Kidney (tissue), 14 donors: ENCODE results near the gene UPK2. TPM values are rescaled to one million over a fixed set of nuclear protein-coding genes. Genes with fewer than 3 reads are reported as not detected.

Experiments
- DNase-seq, 5 donors: peaks; one replicate each; pipeline ENCODE4 v3.0.0-alpha.2; 2013 to 2020
- FAIRE-seq: peaks from 2 replicates; lab custom pipeline; 2012; peaks lifted over from hg19 to GRCh38; lab: Jason Lieb, UNC
- H3K27ac ChIP-seq, 2 donors: one replicate each; pipeline ENCODE4 v1.7.0; 2013; ENCODE audit warnings: low read depth in 2 of 2, low read length in 2 of 2, inconsistent platforms in 1 of 2
- H3K27me3 ChIP-seq: one replicate; pipeline ENCODE4 v1.7.1; 2013; ENCODE audit warnings: low read length, inconsistent platforms; ENCODE audit not compliant: control insufficient read depth, insufficient read depth
- H3K36me3 ChIP-seq, 3 donors: one replicate each; pipeline versions ENCODE4 v1.7.0 to v1.7.1; 2013; ENCODE audit warnings: low read length in 3 of 3, control low read depth in 1 of 3, inconsistent platforms in 1 of 3; ENCODE audit not compliant: insufficient read depth in 3 of 3, control insufficient read depth in 2 of 3
- H3K4me1 ChIP-seq, 3 donors: one replicate each; pipeline versions ENCODE4 v1.7.0 to v1.7.1; 2013; ENCODE audit warnings: low read length in 3 of 3, inconsistent platforms in 1 of 3, low read depth in 1 of 3; ENCODE audit not compliant: control insufficient read depth in 2 of 3, insufficient read depth in 2 of 3
- H3K4me3 ChIP-seq, 3 donors: one replicate each; pipeline versions ENCODE4 v1.7.0 to v1.8.1; 2013; ENCODE audit warnings: low read length in 3 of 3, control low read depth in 1 of 3, inconsistent platforms in 1 of 3
- H3K9ac ChIP-seq, 3 donors: one replicate each; pipeline versions ENCODE4 v1.7.0 to v1.7.1; 2013; ENCODE audit warnings: low read length in 3 of 3, control low read depth in 1 of 3, inconsistent platforms in 1 of 3
- H3K9me3 ChIP-seq, 3 donors: one replicate each; pipeline versions ENCODE4 v1.7.0 to v1.7.1; 2013; ENCODE audit warnings: low read length in 3 of 3, control low read depth in 1 of 3, inconsistent platforms in 1 of 3; ENCODE audit not compliant: control insufficient read depth in 2 of 3, insufficient read depth in 1 of 3
- intact Hi-C: fragments of 100-400 bp; cut with DNase I; formaldehyde crosslinking; loops from one replicate; pipeline ENCODE4 v1.11.1; 2022
- microRNA-seq: library from miRNA; unstranded; fragments of <30 nt; microRNA quantifications from one replicate; pipeline ENCODE4 v1.2.0, GENCODE V29; 2020
- polyA plus RNA-seq: library from polyadenylated mRNA; stranded (reverse); fragments of 350-450 nt; fragmentation: Illumina TruSeq; extraction: RNeasy Lipid Tissue Mini Kit (QIAGEN cat#74804); gene quantifications from one replicate; pipeline ENCODE4 v1.2.3, GENCODE V29; 2014; ENCODE audit warnings: low read depth, low replicate concordance; ENCODE audit not compliant: insufficient read depth
- total RNA-seq: library from RNA; stranded (reverse); fragmentation: NEBNext Ultra II Directional; extraction: Animal tissue kit (Norgen Biotek cat#: 25700); gene quantifications from one replicate; pipeline ENCODE4 v1.2.1, GENCODE V29; 2021
- TF ChIP-seq, protein P1 (sequence below): IDR thresholded peaks from 3 replicates; pipeline ENCODE4 v1.5.1; 2012; ENCODE audit warnings: mild to moderate bottlenecking, moderate library complexity, borderline replicate concordance; ENCODE audit not compliant: insufficient read depth; ENCODE audit errors: extremely low read depth
- donor health status: control.
- donor health status: control.
- donor health status: control.
- donor health status: control.
- donor health status: control.
- donor health status: DM: yes; HTN: yes; CAD: no.
- donor health status: Normal renal cell carcinoma (clear cell type).

Gene UPK2
- total and polyA plus RNA-seq, 2 donors from 2014 or later = not detected

DNA sequence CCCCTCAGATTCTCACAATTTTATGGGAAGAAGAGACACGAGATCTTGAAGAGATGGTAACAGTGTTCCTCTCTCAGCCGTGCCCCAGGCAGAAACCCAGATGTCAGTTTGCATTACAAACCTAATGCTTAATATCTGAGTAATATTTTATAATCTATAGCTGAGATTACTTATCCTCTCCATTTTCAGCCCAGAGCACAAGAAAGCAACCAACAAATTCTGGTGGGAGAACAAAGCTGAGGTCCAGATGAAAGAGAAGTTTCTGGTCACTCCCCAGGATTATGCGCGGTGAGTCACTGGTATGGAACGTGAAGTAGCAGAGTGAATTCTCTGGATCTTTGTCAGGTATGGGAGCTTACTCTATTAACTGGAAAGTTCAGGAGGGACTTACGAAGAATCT, 42.7 kb downstream of the UPK2 start:
- Histone ChIP-seq H3K4me3 (peak overlapping the region; percentile 66 to 88 (median 87)), H3K36me3 (peaks cover 2 to 7% (median 3%) of the 10 kb centered on the region in 3 donors), H3K27ac (peak overlapping the region in 1 of 2 donors; percentile 85), H3K4me1 (peaks cover 0 to 17% (median 0%) of the 10 kb centered on the region in 3 donors), H3K27me3 (no peaks in the 10 kb centered on the region), H3K9me3 (no peaks in the 10 kb centered on the region), H3K9ac (peak overlapping the region in 1 of 3 donors; percentile 68)
- peak in 1 of 5 donors; percentile 16 for DNase-seq
- intact Hi-C loops = no loop called here
- TF ChIP-seq, protein P1, sequence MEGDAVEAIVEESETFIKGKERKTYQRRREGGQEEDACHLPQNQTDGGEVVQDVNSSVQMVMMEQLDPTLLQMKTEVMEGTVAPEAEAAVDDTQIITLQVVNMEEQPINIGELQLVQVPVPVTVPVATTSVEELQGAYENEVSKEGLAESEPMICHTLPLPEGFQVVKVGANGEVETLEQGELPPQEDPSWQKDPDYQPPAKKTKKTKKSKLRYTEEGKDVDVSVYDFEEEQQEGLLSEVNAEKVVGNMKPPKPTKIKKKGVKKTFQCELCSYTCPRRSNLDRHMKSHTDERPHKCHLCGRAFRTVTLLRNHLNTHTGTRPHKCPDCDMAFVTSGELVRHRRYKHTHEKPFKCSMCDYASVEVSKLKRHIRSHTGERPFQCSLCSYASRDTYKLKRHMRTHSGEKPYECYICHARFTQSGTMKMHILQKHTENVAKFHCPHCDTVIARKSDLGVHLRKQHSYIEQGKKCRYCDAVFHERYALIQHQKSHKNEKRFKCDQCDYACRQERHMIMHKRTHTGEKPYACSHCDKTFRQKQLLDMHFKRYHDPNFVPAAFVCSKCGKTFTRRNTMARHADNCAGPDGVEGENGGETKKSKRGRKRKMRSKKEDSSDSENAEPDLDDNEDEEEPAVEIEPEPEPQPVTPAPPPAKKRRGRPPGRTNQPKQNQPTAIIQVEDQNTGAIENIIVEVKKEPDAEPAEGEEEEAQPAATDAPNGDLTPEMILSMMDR = no peak
- FAIRE-seq = no peak

DNA sequence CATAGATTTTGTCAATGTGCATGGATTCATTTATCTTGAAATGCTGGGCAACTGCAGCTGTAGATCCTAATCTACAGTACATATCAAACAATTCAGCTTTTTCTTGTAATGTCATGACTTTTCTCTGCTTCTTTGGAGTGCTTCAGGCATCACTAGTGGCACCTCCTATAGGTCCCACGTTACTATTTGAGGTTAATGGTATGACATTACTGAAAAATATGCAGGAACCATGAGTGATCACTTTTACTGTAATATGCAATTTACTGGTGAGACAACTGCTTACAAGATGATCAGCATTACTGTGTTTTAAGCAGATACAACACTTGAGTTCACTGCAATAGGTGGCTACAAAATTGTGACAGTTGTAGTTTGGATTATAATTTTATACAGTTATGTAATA, 44.8 kb downstream of the UPK2 start:
- Histone ChIP-seq H3K9me3 (no peaks in the 10 kb centered on the region), H3K4me1 (peaks cover 0 to 17% (median 0%) of the 10 kb centered on the region in 3 donors), H3K4me3 (no peak overlapping the region), H3K9ac (no peak overlapping the region), H3K36me3 (peaks cover 2 to 7% (median 3%) of the 10 kb centered on the region in 3 donors), H3K27ac (no peak overlapping the region), H3K27me3 (no peaks in the 10 kb centered on the region)
- intact Hi-C loops = no loop called here
- no peak for FAIRE-seq
- no peak for DNase-seq
- TF ChIP-seq, protein P1 = no peak

DNA sequence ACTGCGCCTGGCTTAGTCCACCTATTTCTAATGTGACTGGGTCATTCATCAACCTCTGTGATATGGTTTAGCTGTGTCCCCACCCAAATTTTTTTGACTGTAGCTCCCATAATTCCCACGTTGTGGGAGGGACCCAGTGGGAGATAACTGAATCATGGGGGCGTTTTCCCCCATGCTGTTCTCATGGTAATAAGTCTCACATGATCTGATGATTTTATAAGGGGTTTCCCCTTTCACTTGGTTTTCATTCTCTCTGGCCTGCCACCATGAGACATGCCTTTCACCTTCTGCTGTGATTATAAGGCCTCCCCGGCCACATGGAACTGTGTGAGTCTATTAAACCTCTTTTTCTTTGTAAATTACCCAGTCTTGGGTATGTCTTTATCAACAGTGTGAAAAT, 50.6 kb downstream of the UPK2 start:
- Histone ChIP-seq H3K9ac (no peak overlapping the region), H3K27me3 (no peaks in the 10 kb centered on the region), H3K27ac (no peak overlapping the region), H3K9me3 (no peaks in the 10 kb centered on the region), H3K4me1 (no peaks in the 10 kb centered on the region), H3K36me3 (peaks cover 0 to 11% (median 1%) of the 10 kb centered on the region in 3 donors), H3K4me3 (no peak overlapping the region)
- FAIRE-seq = no peak
- intact Hi-C loops = no loop called here
- TF ChIP-seq, protein P1 = no peak
- no peak for DNase-seq

Small RNA genes lying within 50 kb of the gene (microRNA-seq; reads per million reads assigned to microRNA genes)
- not detected for gene MIR4492

Other genes starting within 250 kb of the UPK2 start
- gene DDX6, start 165.1 kb upstream of the UPK2 start, total RNA-seq = 121 TPM
- gene DDX6, start 165.1 kb upstream of the UPK2 start, polyA plus RNA-seq = 22.5 TPM
- gene CXCR5, start 72.4 kb upstream of the UPK2 start, total RNA-seq = 1.1 TPM
- not detected for gene CXCR5, start 72.4 kb upstream of the UPK2 start, polyA plus RNA-seq
- 57.5 TPM for gene BCL9L, start 30.4 kb upstream of the UPK2 start, total RNA-seq
- gene BCL9L, start 30.4 kb upstream of the UPK2 start, polyA plus RNA-seq = 5.0 TPM
- not detected for gene FOXR1, start 15.5 kb downstream of the UPK2 start, total RNA-seq
- gene FOXR1, start 15.5 kb downstream of the UPK2 start, polyA plus RNA-seq = not detected
- 45.0 TPM for gene CENATAC, start 41.8 kb downstream of the UPK2 start, total RNA-seq
- gene CENATAC, start 41.8 kb downstream of the UPK2 start, polyA plus RNA-seq = 19.8 TPM
- 852 TPM for gene RPS25, start 62.0 kb downstream of the UPK2 start, total RNA-seq
- gene RPS25, start 62.0 kb downstream of the UPK2 start, polyA plus RNA-seq = 1,047 TPM
- gene TRAPPC4, start 62.5 kb downstream of the UPK2 start, total RNA-seq = 82.6 TPM
- gene TRAPPC4, start 62.5 kb downstream of the UPK2 start, polyA plus RNA-seq = 136 TPM
- gene SLC37A4, start 74.6 kb downstream of the UPK2 start, total RNA-seq = 49.5 TPM
- gene SLC37A4, start 74.6 kb downstream of the UPK2 start, polyA plus RNA-seq = 115 TPM
- gene HYOU1, start 100.9 kb downstream of the UPK2 start, total RNA-seq = 187 TPM
- 69.0 TPM for gene HYOU1, start 100.9 kb downstream of the UPK2 start, polyA plus RNA-seq
- 40.8 TPM for gene VPS11, start 111.5 kb downstream of the UPK2 start, total RNA-seq
- 40.0 TPM for gene VPS11, start 111.5 kb downstream of the UPK2 start, polyA plus RNA-seq
- 16.7 TPM for gene HMBS, start 128.6 kb downstream of the UPK2 start, total RNA-seq
- 32.3 TPM for gene HMBS, start 128.6 kb downstream of the UPK2 start, polyA plus RNA-seq
- gene DPAGT1, start 145.6 kb downstream of the UPK2 start, total RNA-seq = 34.8 TPM
- 41.0 TPM for gene DPAGT1, start 145.6 kb downstream of the UPK2 start, polyA plus RNA-seq
- 16.0 TPM for gene C2CD2L, start 151.0 kb downstream of the UPK2 start, total RNA-seq
- gene C2CD2L, start 151.0 kb downstream of the UPK2 start, polyA plus RNA-seq = 17.7 TPM
- 29.1 TPM for gene HINFP, start 165.3 kb downstream of the UPK2 start, total RNA-seq
- gene HINFP, start 165.3 kb downstream of the UPK2 start, polyA plus RNA-seq = 14.5 TPM
- gene ABCG4, start 192.8 kb downstream of the UPK2 start, total RNA-seq = 0.25 TPM
- 0.52 TPM for gene ABCG4, start 192.8 kb downstream of the UPK2 start, polyA plus RNA-seq
- gene NLRX1, start 212.4 kb downstream of the UPK2 start, total RNA-seq = 21.2 TPM
- gene NLRX1, start 212.4 kb downstream of the UPK2 start, polyA plus RNA-seq = 11.9 TPM
- 3.5 TPM for gene NHERF4, start 229.2 kb downstream of the UPK2 start, total RNA-seq
- 47.9 TPM for gene NHERF4, start 229.2 kb downstream of the UPK2 start, polyA plus RNA-seq